Measurements from ENCODE around the gene LY6G6F. TPM values are rescaled to one million over a fixed set of nuclear protein-coding genes. Genes with fewer than 3 reads are reported as not detected.

Gene LY6G6F
- total RNA-seq, 1 donor from 2014 or later: not detected

- TF ChIP-seq, protein P1, sequence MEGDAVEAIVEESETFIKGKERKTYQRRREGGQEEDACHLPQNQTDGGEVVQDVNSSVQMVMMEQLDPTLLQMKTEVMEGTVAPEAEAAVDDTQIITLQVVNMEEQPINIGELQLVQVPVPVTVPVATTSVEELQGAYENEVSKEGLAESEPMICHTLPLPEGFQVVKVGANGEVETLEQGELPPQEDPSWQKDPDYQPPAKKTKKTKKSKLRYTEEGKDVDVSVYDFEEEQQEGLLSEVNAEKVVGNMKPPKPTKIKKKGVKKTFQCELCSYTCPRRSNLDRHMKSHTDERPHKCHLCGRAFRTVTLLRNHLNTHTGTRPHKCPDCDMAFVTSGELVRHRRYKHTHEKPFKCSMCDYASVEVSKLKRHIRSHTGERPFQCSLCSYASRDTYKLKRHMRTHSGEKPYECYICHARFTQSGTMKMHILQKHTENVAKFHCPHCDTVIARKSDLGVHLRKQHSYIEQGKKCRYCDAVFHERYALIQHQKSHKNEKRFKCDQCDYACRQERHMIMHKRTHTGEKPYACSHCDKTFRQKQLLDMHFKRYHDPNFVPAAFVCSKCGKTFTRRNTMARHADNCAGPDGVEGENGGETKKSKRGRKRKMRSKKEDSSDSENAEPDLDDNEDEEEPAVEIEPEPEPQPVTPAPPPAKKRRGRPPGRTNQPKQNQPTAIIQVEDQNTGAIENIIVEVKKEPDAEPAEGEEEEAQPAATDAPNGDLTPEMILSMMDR (IDR thresholded peaks at IDR 0.05; ENCODE audit: insufficient read depth, low read depth, low read length): no peak
- TF ChIP-seq EZH2 (IDR thresholded peaks at IDR 0.05; ENCODE audit: insufficient read depth, low read length): no peak
- peak within 1 kb of the TSS; percentile 58 for H3K27ac ChIP-seq (ENCODE audit: low read depth, low read length)
- no peaks in the 10 kb centered on the region for H3K9me3 ChIP-seq (ENCODE audit: insufficient read depth, low read depth, low read length)
- H3K79me2 ChIP-seq (ENCODE audit: insufficient read depth, low read length): peaks cover 83% of the 10 kb centered on the region
- peak within 1 kb of the TSS; percentile 90 for H3K4me3 Mint-ChIP-seq (ENCODE audit: unreplicated experiment)
- DNase-seq (ENCODE audit: low read depth): peak; percentile 59
- H4K20me1 ChIP-seq (ENCODE audit: insufficient read depth, low read length): peaks cover 32% of the 10 kb centered on the region
- H3K4me1 ChIP-seq (ENCODE audit: insufficient read depth, low read length): peaks cover 43% of the 10 kb centered on the region
- peak within 1 kb of the TSS; percentile 79 for H3K27ac Mint-ChIP-seq (ENCODE audit: unreplicated experiment)
- peak within 1 kb of the TSS; percentile 51 for H2AFZ ChIP-seq (ENCODE audit: low read depth, low read length)
- peaks cover 22% of the 10 kb centered on the region for H3K36me3 Mint-ChIP-seq (ENCODE audit: low read depth, unreplicated experiment)
- peak within 1 kb of the TSS; percentile 82 for H3K4me3 ChIP-seq (ENCODE audit: insufficient read depth, low read depth, low read length)
- no peaks in the 10 kb centered on the region for H3K27me3 Mint-ChIP-seq (ENCODE audit: low read depth, unreplicated experiment)
- peaks cover 31% of the 10 kb centered on the region for H3K4me1 Mint-ChIP-seq (ENCODE audit: low read depth, unreplicated experiment)
- H3K4me2 ChIP-seq (ENCODE audit: low read length): peak within 1 kb of the TSS; percentile 99
- peaks cover 5% of the 10 kb centered on the region for H3K36me3 ChIP-seq (ENCODE audit: insufficient read depth, low read length)
- no peak for FAIRE-seq
- H3K27me3 ChIP-seq (ENCODE audit: insufficient read depth, low read length): no peaks in the 10 kb centered on the region
- H3K9me3 Mint-ChIP-seq (ENCODE audit: unreplicated experiment): no peaks in the 10 kb centered on the region
- peak within 1 kb of the TSS; percentile 85 for H3K9ac ChIP-seq (ENCODE audit: low read length)
Observed at GRCh38 chr6:31660381-31661261, 46.0 kb upstream of the LY6G6F start, which contains the start of gene C6orf47. Gene C6orf47 (minus strand): TSS chr6:31660778. CDS start chr6:31659947, 831 bp downstream.

DNA sequence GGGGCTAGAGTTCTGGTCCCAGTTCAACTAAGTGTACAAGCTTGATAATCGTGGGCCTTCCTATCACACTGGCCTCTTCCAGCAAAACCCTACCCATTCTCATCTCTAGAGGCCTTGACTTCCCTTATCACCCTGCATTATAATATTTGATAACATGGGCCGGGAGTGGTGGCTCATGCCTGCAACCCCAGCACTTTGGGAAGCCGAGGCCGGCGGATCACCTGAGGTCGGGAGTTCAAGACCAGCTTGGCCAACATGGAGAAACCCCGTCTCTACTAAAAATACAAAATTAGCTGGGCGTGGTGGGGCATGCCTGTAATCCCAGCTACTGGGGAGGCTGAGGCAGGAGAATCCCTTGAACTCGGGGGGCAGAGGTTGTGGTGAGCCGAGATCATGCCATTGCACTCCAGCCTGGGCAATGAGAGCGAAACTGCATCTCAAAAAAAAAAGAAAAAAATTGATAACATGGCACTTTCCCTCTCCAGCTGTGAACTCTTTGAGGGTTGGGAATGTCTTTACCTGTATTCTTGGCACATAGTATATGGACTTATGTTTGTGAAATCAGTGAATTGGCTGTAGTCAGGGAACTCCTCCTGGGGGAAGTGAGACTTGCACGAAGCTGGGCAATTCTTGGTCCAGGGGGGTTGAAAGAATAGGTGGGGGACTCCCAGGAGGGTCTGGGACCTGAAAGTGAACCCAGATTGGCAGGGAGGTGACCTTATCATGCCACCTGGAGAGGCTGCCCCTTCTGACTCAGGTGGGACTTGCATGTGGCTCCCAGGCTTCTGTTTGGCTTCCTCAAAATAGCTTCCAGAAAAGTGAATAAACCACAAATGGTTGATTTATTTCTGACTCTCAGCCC, 45.2 kb upstream of the LY6G6F start:
- peak overlapping the region; percentile 85 for H3K9ac ChIP-seq (ENCODE audit: low read length)
- DNase-seq (ENCODE audit: low read depth) (no peak), FAIRE-seq (no peak)
- no peaks in the 10 kb centered on the region for H3K27me3 Mint-ChIP-seq (ENCODE audit: low read depth, unreplicated experiment)
- H3K4me1 ChIP-seq (ENCODE audit: insufficient read depth, low read length): peaks cover 44% of the 10 kb centered on the region
- peak overlapping the region; percentile 40 for H2AFZ ChIP-seq (ENCODE audit: low read depth, low read length)
- no peaks in the 10 kb centered on the region for H3K9me3 Mint-ChIP-seq (ENCODE audit: unreplicated experiment)
- peak overlapping the region; percentile 82 for H3K4me3 ChIP-seq (ENCODE audit: insufficient read depth, low read depth, low read length)
- H3K4me3 Mint-ChIP-seq (ENCODE audit: unreplicated experiment): peak overlapping the region; percentile 83
- peak overlapping the region; percentile 58 for H3K27ac ChIP-seq (ENCODE audit: low read depth, low read length)
- peaks cover 83% of the 10 kb centered on the region for H3K79me2 ChIP-seq (ENCODE audit: insufficient read depth, low read length)
- H3K4me1 Mint-ChIP-seq (ENCODE audit: low read depth, unreplicated experiment): peaks cover 31% of the 10 kb centered on the region
- H3K4me2 ChIP-seq (ENCODE audit: low read length): peak overlapping the region; percentile 99
- peaks cover 5% of the 10 kb centered on the region for H3K36me3 ChIP-seq (ENCODE audit: insufficient read depth, low read length)
- no peaks in the 10 kb centered on the region for H3K27me3 ChIP-seq (ENCODE audit: insufficient read depth, low read length)
- TF ChIP-seq, protein P1 (IDR thresholded peaks at IDR 0.05; ENCODE audit: insufficient read depth, low read depth, low read length): no peak
- TF ChIP-seq EZH2 (IDR thresholded peaks at IDR 0.05; ENCODE audit: insufficient read depth, low read length): no peak
- H4K20me1 ChIP-seq (ENCODE audit: insufficient read depth, low read length): peaks cover 32% of the 10 kb centered on the region
- no peaks in the 10 kb centered on the region for H3K9me3 ChIP-seq (ENCODE audit: insufficient read depth, low read depth, low read length)
- H3K36me3 Mint-ChIP-seq (ENCODE audit: low read depth, unreplicated experiment): peaks cover 15% of the 10 kb centered on the region
- H3K27ac Mint-ChIP-seq (ENCODE audit: unreplicated experiment): peak overlapping the region; percentile 79

Data from astrocyte (in vitro differentiated cells and primary cell).